Esophagus squamous epithelium (tissue), 4 donors: ENCODE measurements around the gene MICALL2.

Experiments used
- CTCF ChIP-seq, 6 experiments: fragments of 450-650 bp in 4 of 6; fragments of 200-600 bp in 2 of 6; sonication (generic) in 2 of 6; IDR thresholded peaks; one replicate each; pipeline ENCODE4 v1.5.1; 2016 to 2019; ENCODE audit warnings: antibody characterized with exemption in 6 of 6, mild to moderate bottlenecking in 4 of 6, moderate library complexity in 4 of 6
- POLR2A ChIP-seq, 4 donors: fragments of 450-650 bp; IDR thresholded peaks; one replicate each; pipeline ENCODE4 v1.6.1; 2017; ENCODE audit warnings: antibody characterized with exemption in 4 of 4, mild to moderate bottlenecking in 4 of 4, moderate library complexity in 3 of 4

GRCh38 chr7:1385086-1385808, 74.0 kb downstream of the MICALL2 start:
- TF ChIP-seq CTCF (IDR thresholded peaks at IDR 0.05), result no peak
- no peak for TF ChIP-seq POLR2A (IDR thresholded peaks at IDR 0.05)
